Fibroblast of upper back skin (primary cell): ENCODE results near the gene ALPP.
A peak's percentile ranks its signal among the peaks of the same experiment; 100 is the strongest.
"Not testable (repeated sequence)": the region's sequence is repeated elsewhere in the genome, so short reads cannot be mapped to it uniquely, and the experiment has no call there.

Source experiments
- DNase-seq: peaks from one replicate; pipeline ENCODE4 v3.0.0-alpha.2; 2013

ALPP gene

GRCh38 chr2:232382331-232383225 lies 4.0 kb downstream of the ALPP start:
- no peak for DNase-seq

DNA sequence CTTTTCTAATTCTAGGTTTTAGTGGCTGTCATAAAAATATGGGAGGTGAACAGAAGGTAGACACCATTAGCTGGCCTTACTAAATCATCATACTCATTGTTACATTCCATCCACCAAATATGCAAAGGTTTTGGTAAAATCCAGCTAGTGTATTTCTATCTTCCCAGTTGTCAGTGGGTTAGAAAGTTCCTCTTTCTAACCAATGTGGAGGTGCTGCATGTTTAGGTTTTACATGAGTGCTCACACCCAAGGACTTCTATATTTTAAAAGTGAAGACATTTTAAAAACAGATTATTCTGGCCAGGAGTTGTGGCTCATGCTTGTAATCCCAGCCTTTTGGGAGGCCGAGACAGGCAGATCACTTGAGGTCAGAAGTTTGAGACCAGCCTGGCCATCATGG lies 5.9 kb downstream of the ALPP start:
- no peak for DNase-seq

GRCh38 chr2:232385058-232385457 lies 6.5 kb downstream of the ALPP start:
- not testable (repeated sequence) for DNase-seq

DNA sequence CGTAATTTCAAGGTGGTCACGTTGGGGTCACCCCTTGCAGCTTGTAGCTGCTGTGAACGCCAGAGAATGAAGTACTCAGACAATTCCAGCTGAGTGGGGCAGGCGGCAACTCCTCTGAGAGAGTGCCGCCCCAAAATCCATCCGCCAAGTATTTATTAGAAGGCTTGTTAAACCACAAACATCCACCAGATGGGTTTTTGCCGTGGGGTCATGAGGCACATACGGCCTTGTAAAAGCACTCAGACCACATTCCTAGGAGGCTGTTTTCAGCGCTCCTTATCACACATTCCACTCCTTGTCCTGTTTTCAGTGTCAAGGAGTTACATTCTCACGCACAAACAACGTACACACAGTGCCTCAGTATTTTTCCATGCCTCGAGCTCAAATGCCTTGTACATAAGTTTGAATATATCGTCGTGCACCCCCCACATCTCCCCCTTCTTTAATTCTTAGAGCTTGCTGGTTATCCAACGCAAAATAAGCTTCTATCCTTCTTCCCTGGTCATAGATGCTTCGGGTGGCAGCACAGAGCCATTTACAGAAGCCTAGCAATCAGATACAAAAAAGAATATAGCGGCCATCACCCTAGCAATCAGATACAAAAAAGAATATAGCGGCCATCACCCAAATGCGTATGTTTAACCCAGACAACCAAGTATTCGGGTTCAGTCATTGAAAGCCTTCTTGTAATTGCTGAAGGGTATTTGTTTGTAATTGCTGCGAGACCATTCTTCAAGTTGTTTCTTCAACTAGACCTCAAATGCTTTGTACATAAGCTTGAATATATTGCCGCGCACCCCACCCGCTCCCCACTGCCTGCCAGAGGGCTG lies 7.3 kb downstream of the ALPP start:
- peak; percentile 86 for DNase-seq

DNA sequence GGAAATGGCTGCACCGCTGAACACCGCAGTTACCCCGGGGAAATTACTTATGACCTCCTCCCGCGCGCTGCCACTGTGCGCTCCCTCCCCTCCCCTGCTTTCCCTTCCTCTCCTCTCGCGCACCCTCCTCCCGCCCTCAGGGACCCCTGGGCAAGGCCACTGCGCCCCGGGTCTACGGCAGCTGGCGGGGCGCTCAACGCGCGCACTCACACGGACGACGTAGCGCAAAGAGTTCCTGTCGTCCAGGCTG lies 7.9 kb downstream of the ALPP start:
- DNase-seq = no peak

DNA sequence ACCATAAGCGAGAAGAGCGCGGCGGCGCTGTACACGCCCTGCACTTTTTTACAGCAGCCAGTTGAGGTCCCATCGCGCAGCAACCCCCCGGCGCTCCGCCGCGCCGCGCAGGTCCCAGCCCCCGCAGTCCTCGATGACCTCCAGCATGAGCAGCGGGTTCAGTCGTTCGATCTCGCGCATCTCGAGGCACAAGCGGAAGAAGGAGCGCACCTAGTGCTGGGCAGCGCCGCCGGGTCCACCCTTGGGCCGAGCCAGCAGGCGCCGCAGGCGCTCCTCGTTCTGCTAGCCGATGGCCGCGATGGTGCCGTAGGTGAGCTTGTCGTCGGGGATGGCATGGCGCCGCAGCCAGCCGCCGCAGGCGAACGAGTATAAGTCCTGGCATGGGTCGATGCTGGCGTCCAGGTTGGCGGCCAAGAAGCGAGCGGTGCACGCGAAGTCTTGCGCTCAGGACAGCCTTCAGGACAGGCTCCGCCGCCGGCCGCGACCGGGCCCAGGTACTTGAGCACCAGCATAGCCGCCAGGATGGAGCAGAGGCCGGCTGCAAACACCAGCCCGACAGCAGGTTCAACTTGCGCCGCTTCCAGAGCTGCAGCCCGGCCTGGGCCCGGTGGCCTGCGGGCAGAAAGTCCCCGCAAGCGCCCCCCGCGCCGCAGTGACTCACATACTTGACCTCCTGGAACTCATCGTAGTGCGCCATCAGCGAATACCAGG lies 8.3 kb downstream of the ALPP start:
- DNase-seq = no peak

DNA sequence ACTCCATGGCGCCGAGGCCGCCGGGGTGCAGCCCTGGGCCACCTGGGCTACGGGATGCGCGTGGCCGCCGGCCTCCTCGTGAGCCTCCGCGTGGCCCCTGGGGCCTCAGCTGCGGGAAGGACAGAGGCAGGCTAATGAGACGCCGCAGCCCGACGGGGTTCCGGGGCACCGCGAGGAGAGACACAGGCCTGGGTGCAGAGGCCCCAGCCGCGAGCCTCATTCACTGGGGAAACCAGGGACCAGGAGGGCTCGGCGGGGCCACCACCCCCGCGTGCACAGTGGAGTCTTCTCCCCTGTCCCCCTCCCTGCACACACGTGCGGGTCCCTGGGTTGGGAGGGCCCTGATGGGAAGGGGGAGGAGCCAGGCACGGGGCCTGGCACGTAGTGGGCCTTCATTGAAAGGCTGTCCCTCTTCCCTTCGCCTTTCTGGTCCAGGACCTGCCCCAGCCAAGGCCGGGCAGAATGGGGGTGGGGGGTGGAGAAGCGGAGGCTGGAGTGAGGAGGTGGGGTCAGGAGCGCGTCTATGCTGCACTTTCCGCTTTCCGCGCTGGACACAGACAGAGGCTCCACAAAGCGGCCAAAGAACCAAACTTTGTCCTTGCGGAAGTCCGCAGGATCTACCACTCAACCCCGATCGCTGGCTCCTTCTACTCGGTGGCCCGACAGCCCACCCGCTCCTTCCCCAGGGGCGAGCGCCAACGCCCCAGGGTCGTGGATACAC lies 9.1 kb downstream of the ALPP start:
- DNase-seq = no peak

DNA sequence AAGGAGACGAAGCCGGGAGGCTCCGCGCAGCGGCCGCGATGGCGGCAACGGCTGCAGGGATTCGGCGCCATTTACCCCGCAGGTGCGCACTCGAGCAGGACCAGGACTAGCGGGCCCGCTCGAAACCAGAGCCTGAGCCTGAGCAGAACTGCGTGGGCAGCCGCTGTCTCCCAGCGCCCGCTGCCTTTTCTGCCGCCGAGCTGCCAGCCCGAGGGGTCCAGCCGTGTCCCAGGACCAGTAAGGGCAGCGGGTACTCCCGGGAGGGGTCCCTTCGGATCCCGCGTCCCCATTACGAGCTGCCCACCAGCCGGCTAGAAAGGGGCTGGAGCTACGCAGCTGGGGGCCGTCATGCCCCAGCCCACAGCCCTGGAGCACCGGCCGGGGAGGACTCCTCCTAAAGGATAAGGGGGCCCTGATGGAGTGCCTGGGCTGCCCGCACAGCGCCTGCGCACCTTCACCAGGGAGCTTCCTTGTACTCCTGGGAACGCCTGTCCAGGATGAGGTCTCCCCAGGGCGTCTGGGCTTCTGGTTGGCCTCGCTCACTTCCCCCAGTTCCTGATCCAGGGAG lies 9.9 kb downstream of the ALPP start:
- no peak for DNase-seq

- peak; percentile 67 for DNase-seq
Observed at GRCh38 chr2:232389327-232389726, 10.8 kb downstream of the ALPP start.

DNA sequence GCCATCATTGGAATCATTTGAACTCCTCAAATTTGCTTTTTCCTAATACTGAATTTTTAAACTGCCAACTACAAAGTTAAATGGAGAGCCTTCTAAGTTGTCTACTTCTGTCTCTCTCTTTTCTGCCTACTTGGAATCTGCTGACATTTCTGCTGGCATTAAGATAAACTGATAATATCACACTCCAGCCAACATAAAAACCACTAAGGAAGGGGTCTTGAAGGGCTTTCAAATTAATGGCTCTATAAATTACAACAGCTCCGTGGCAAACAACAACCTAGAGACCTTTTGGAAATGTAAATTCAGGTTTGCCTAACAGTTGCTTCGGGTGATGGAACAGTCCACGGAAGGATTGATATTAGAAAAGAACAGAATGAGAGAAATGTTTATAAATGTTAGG lies 12.1 kb downstream of the ALPP start:
- DNase-seq = no peak

DNA sequence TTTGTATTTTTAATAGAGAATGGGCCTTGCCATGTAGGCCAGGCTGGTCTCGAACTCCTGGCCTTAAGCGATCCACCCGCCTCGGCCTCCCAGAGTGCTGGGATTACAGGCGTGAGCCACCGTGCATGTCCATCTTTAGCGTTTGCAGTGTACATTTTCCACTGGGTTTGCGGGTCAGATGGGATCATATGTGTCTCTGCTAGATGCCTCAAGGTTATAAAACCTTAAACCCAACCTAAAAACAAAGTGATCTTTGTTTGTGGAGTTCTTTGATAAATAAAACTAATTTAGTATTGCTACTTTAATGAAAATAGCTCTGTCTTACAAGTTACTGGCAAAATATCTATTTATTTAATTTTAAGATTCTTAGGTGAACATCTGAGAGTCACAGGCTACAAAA lies 15.0 kb downstream of the ALPP start:
- DNase-seq = no peak

GRCh38 chr2:232394431-232394830 lies 15.9 kb downstream of the ALPP start:
- DNase-seq = not testable (repeated sequence)

- DNase-seq = no peak
Observed at GRCh38 chr2:232395586-232395985, 17.0 kb downstream of the ALPP start.

DNA sequence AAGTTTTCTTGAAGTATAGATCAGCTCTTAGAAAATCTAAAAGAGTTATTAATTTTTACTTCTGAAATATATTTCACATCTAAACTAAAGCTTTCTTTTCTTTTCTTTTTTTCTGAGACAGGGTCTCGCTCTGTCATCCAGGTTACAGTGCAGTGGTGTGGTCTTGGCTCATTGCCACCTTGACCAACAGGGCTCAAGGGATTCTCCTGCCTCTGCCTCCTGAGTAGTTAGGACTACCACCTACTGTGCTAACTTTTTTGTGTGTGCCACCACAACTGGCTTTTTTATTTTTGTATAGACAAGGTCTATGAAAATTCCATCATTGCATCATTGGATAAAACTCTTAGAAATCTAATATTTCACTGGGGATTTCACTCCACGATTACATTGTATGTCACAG lies 18.1 kb downstream of the ALPP start:
- DNase-seq = no peak

DNA sequence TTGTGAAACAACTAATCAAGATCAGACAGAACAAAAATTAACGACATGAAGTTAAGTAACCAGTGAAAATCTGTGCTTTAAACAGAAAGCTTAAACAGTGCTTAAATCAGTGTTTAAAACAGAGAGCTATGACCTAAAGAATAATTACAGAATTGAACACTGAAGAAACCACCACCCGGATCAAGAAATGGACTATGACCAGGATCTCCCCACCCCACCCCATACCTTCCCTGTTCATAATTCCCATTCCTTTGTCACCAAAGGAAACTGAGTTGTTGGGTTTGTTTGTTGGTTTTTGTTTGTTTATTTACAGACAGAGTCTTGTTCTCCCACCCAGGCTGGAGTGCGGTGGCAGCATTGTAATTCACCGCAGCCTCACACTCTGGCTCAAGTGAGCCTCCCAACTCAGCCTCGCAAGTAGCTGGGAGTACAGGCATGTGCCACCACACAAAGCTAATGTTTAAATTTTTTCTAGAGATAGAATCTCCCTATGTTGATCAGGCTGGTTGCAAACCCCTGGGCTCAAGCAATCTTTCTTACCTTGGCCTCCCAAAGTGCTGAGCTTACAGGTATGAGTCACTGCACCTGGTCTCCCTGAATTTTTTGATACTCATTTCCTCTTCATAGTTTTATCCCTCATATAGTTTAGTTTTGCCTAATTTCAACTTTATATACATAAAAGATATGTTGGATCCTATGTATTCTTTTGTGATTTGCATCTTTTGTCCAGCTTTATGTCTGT lies 19.9 kb downstream of the ALPP start:
- DNase-seq = no peak

GRCh38 chr2:232400256-232401015 lies 21.9 kb downstream of the ALPP start:
- DNase-seq = no peak

GRCh38 chr2:232402518-232402917 lies 24.0 kb downstream of the ALPP start:
- no peak for DNase-seq

DNA sequence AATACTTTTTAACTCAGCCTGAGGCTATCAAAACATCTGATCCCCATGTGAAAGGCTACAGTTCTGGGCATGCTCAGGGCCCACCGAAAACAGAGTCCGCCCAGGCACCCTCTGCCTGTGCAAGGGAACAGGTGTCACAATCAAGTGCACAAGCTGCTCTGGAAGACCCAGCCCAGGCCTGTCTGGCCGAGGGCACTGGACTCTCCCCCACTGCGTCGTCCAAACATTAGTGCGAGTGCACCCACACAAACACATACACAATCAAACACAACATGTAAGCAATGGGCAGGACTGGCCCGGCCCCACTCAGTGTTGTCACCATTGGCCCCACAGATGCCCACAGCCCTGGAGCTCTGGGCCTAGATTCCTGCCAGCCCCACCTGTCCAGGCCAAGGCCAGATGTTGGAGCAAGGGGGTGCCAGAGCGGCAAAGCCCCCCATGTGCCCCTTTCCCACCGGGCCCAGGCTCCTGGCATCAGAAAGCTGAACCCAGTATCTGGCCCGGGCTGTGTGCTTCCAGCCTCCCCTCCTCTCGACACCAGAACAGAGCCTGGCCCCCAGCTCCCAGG lies 27.5 kb downstream of the ALPP start:
- no peak for DNase-seq

GRCh38 chr2:232406556-232407310 lies 28.2 kb downstream of the ALPP start, which contains the start of gene ALPG:
TSS of gene ALPG (plus strand) at chr2:232406844. CDS start at chr2:232406895, 51 bp downstream.
- no peak for DNase-seq
